Tracheal epithelial cell (primary cell): ENCODE results near the gene ZNF610. TPM values are rescaled to one million over a fixed set of nuclear protein-coding genes. Genes with fewer than 3 reads are reported as not detected.

Experiments
- total RNA-seq: library from RNA; depleted of rRNA; stranded (reverse); fragments of >200 nt; gene quantifications from 2 replicates; pipeline ENCODE4 v1.2.1, GENCODE V29; 2014

The ZNF610 gene
- total RNA-seq, result 1.5 and 2.2 TPM in 2 replicates

DNA sequence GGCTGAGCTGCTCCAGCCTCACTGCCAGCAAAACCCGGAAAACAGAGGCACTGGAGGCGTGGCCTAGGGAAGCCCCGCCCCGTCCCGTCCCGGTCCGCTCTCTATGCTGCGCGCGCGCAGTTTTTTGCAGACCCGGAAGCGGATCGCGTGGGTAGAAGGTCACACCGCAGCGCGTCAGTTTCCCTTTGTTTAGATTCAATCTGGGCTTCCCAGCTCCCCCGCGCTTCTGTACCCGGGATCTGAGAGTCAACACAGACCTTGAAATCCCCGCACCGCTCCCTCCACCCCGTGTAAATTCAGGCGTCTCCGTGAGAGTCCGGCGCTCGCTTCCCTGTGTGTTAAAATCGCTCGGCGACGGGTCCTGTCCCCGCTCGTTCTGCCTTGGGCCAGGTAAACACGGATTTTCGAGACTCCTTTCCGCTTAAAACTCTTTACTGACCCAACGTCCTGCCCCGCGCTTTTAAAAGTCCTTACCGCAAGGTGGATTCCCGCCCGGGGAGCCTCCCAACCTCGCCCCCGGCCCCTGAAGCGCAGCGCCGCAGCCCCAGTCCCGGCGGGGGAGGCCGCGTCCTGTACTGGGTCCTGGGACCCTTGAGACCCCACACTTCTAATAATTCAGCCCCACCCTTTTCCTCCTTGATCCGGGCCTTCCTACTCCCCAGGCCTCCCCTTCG, at the start of gene ZNF610:
ZNF610 (plus strand) TSS at position 127 of the 674 bp plus-strand sequence. CDS start 12,930 bp downstream, outside the sequence.

DNA sequence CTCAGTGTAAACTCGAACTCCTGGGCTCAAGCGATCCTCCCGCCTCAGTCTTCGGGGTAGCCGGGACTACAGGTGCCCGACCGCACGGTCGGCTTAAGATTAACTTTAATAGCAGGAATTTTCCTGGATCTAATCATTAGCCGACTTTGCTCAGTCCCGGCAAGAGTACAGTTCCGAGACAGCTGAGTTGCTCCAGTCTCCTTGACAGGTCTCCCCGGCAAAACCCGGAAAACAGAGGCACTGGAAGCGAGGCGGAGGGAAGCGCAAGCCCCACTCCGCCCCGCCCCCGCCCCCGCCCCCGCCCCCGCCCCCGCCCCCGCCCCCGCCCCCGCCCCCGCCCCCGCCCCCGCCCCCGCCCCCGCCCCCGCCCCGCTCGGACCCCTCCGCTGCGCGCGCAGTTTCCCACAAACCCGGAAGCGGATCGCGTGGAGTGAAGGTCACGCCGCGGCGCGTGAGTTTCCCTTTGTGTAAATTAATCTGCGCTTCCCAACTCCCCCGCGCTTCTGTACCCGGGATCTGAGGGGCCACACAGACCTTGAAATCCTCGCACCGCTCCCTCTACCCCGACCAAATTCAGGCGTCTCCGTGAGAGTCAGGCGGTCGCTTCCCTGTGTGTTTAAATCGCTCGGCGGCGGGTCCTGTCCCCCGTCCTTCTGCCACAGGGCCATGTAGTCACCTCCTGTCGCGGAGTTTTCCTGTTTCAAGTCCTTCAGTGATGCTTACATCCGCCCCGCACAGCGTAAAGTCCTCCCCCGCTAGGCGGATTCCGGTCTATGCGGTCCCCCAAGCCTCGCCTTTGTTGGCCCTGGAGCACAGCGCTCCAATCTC, 39.1 kb upstream of the ZNF610 start, which contains the start of gene ZNF480:
ZNF480 (plus strand) TSS at position 397 of the 828 bp plus-strand sequence. CDS start 3,244 bp downstream, outside the sequence.

DNA sequence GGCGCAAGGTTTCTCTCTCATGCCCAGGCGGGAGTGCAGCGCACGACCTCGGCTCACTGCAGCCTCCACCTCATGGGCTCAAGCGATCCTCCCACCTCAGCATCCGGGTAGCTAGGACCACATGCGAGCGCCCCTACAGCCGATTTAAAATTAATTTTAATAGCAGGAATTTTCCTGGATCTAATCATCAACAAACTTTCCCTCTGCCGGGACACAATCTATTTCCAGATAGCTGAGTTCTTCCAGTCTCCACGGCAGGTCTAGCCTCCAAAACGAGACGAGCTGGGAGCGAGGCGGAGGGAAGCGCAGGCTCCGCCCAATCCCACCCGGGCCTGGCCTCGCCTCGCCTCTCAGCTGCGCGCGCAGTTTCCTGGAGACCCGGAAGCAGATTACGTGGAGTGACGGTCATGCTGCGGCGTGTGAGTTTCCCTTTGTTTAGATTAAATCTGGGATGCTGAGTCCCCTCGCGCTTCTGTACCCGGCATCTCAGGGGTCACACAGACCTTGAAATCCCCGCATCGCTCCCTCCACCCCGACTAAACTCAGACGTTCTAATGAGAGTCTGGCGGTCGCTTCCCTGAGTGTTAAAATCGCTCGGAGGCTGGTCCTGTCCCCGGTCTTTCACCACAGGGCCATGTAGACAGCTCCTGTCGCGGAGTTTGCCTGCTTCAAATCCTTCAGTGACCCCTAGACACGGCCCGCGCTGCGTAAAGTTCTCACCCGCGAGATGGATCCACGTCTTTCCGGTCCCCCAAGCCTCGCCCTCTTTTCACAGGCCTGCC, 33.7 kb downstream of the ZNF610 start, which contains the start of gene ZNF880:
ZNF880 (plus strand) TSS at position 365 of the 782 bp plus-strand sequence; CDS start at position 408, 43 bp downstream.

DNA sequence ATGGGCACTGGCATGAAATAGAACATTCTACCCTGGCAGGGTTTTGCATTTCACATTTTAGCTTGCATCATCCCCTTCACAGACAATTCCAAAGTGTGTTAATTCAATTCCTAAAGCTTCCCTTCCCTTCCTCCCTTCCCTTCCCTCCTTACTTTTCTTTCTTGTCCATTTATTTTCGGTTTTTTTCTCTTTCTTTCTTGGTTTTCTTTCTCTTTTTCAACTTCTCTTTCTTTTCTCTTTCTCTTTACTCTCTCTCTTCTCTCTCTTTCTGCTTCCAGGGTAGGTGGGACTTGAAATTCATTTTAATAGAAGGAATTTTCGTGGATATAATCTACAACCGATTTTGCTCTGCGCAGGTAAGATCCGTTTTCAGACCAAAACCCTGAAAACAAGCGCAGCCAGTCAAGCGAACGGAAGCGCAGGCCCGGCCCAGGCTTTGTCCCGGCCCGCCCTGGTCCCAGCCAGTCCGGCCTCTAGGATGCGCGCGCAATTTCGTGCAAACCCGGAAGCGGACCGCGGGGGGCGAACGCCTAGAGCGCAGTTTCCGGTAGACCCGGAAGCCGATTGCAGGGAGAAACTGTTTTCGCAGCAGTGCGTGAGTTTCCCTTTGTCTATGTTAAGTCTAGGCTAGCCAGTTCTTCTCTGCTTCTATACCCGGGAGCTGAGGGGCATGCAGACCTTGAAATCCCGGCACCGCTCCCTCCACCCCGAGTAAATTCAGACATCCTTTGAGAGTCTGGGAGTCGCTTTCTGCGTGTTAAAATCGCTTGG, 61.5 kb downstream of the ZNF610 start, which contains the start of gene ZNF528:
ZNF528 (plus strand) TSS at position 540 of the 771 bp plus-strand sequence. CDS start 4,165 bp downstream, outside the sequence.

Other genes starting within 250 kb of the ZNF610 start
- gene ZNF841, start 240.5 kb upstream of the ZNF610 start, total RNA-seq, result 32.4 and 34.7 TPM in 2 replicates
- 7.5 and 15.3 TPM in 2 replicates for gene ZNF616, start 196.3 kb upstream of the ZNF610 start, total RNA-seq
- 4.3 and 6.3 TPM in 2 replicates for gene ZNF836, start 164.6 kb upstream of the ZNF610 start, total RNA-seq
- 175 and 233 TPM in 2 replicates for gene PPP2R1A, start 146.2 kb upstream of the ZNF610 start, total RNA-seq
- gene ZNF766, start 66.7 kb upstream of the ZNF610 start, total RNA-seq, result 10.6 and 16.8 TPM in 2 replicates
- gene ZNF480, start 39.1 kb upstream of the ZNF610 start, total RNA-seq, result 2.2 and 3.8 TPM in 2 replicates
- gene ZNF880, start 33.7 kb downstream of the ZNF610 start, total RNA-seq, result 25.4 and 26.3 TPM in 2 replicates
- 7.0 and 18.8 TPM in 2 replicates for gene ZNF528, start 61.6 kb downstream of the ZNF610 start, total RNA-seq
- not detected in 2 replicates for gene ZNF534, start 92.9 kb downstream of the ZNF610 start, total RNA-seq
- 0.43 and 1.9 TPM in 2 replicates for gene ZNF578, start 117.3 kb downstream of the ZNF610 start, total RNA-seq
- 14.9 and 15.6 TPM in 2 replicates for gene ZNF808, start 191.4 kb downstream of the ZNF610 start, total RNA-seq
- 14.7 and 15.6 TPM in 2 replicates for gene ZNF701, start 234.0 kb downstream of the ZNF610 start, total RNA-seq